H9 (cell line): ENCODE results near the gene LRRC74B. TPM values are rescaled to one million over a fixed set of nuclear protein-coding genes. Genes with fewer than 3 reads are reported as not detected.

Source experiments
- DNase-seq: peaks from one replicate; pipeline ENCODE4 v3.0.0-alpha.2; 2017
- H2AFZ ChIP-seq: one replicate; pipeline ENCODE4 v1.6.1; 2013; ENCODE audit warnings: mild to moderate bottlenecking, low read length, control low read depth, moderate library complexity
- H2AK5ac ChIP-seq: 2 replicates; pipeline ENCODE4 v1.6.1; 2013; ENCODE audit warnings: low read length, control low read depth, mixed read lengths; ENCODE audit not compliant: insufficient read length
- H2BK120ac ChIP-seq: one replicate; pipeline ENCODE4 v1.6.1; 2013; ENCODE audit warnings: low read depth, mild to moderate bottlenecking, low read length, control low read depth, inconsistent platforms; ENCODE audit not compliant: poor library complexity, severe bottlenecking
- H2BK12ac ChIP-seq: 2 replicates; pipeline ENCODE4 v1.6.1; 2013; ENCODE audit warnings: low read length, control low read depth, mixed read lengths, low read depth; ENCODE audit not compliant: insufficient read length
- H2BK15ac ChIP-seq: 2 replicates; pipeline ENCODE4 v1.6.1; 2013; ENCODE audit warnings: low read depth, low read length, control low read depth
- H2BK20ac ChIP-seq: one replicate; pipeline ENCODE4 v1.6.1; 2013; ENCODE audit warnings: low read depth, mild to moderate bottlenecking, low read length, control low read depth, inconsistent platforms; ENCODE audit not compliant: poor library complexity, severe bottlenecking
- H2BK5ac ChIP-seq: 2 replicates; pipeline ENCODE4 v1.6.1; 2013; ENCODE audit warnings: low read length, control low read depth, mixed read lengths; ENCODE audit not compliant: insufficient read length
- H3K14ac ChIP-seq: 2 replicates; pipeline ENCODE4 v1.6.1; 2013; ENCODE audit warnings: low read length, control low read depth; ENCODE audit not compliant: insufficient read depth
- H3K18ac ChIP-seq: 2 replicates; pipeline ENCODE4 v1.6.1; 2013; ENCODE audit warnings: low read depth, mild to moderate bottlenecking, mixed read lengths, low read length, control low read depth; ENCODE audit not compliant: insufficient read length
- H3K23ac ChIP-seq: 2 replicates; pipeline ENCODE4 v1.6.1; 2013; ENCODE audit warnings: low read length, control low read depth, mixed read lengths, low read depth; ENCODE audit not compliant: insufficient read length
- H3K23me2 ChIP-seq: 2 replicates; pipeline ENCODE4 v1.6.1; 2013; ENCODE audit warnings: low read depth, mild to moderate bottlenecking, mixed read lengths, low read length, control low read depth; ENCODE audit not compliant: insufficient read length, poor library complexity, severe bottlenecking
- H3K27ac ChIP-seq: 2 replicates; pipeline ENCODE4 v1.5.1; 2013; ENCODE audit warnings: low read length, control low read depth, mixed read lengths, low read depth; ENCODE audit not compliant: insufficient read length
- H3K27me3 ChIP-seq: 2 replicates; pipeline ENCODE4 v1.6.1; 2013; ENCODE audit warnings: low read length, control low read depth, inconsistent platforms; ENCODE audit not compliant: insufficient read depth
- H3K4ac ChIP-seq: 2 replicates; pipeline ENCODE4 v1.6.1; 2013; ENCODE audit warnings: low read depth, mild to moderate bottlenecking, control low read depth, inconsistent platforms, low read length, moderate library complexity
- H3K4me1 ChIP-seq: 2 replicates; pipeline ENCODE4 v1.6.1; 2013; ENCODE audit warnings: low read length, control low read depth, inconsistent platforms; ENCODE audit not compliant: insufficient read depth
- H3K4me2 ChIP-seq: 2 replicates; pipeline ENCODE4 v1.6.1; 2013; ENCODE audit warnings: low read length, control low read depth, mixed read lengths; ENCODE audit not compliant: insufficient read length, insufficient read depth
- H3K56ac ChIP-seq: 2 replicates; pipeline ENCODE4 v1.6.1; 2013; ENCODE audit warnings: low read depth, mild to moderate bottlenecking, mixed read lengths, low read length, control low read depth; ENCODE audit not compliant: insufficient read length
- H3K79me1 ChIP-seq: 2 replicates; pipeline ENCODE4 v1.6.1; 2013; ENCODE audit warnings: low read depth, mild to moderate bottlenecking, moderate library complexity, low read length, control low read depth, inconsistent platforms; ENCODE audit not compliant: insufficient read depth, poor library complexity, severe bottlenecking
- H3K79me2 ChIP-seq: 2 replicates; pipeline ENCODE4 v1.6.1; 2013; ENCODE audit warnings: low read length, control low read depth, inconsistent platforms; ENCODE audit not compliant: insufficient read depth
- H3K9ac ChIP-seq: 2 replicates; pipeline ENCODE4 v1.6.1; 2013; ENCODE audit warnings: low read length, control low read depth, mixed read lengths; ENCODE audit not compliant: insufficient read length; ENCODE audit errors: extremely low read depth
- H3K9me3 ChIP-seq: one replicate; pipeline ENCODE4 v1.6.1; 2013; ENCODE audit warnings: low read depth, low read length, inconsistent platforms; ENCODE audit not compliant: control insufficient read depth
- H3T11ph ChIP-seq: one replicate; pipeline ENCODE4 v1.6.1; 2013; ENCODE audit warnings: mild to moderate bottlenecking, low read length, control low read depth, inconsistent platforms
- H4K20me1 ChIP-seq: one replicate; pipeline ENCODE4 v1.6.1; 2013; ENCODE audit not compliant: control insufficient read depth, insufficient read length, insufficient read depth
- H4K5ac ChIP-seq: 2 replicates; pipeline ENCODE4 v1.6.1; 2013; ENCODE audit warnings: low read depth, mild to moderate bottlenecking, mixed read lengths, low read length, control low read depth; ENCODE audit not compliant: insufficient read length
- H4K8ac ChIP-seq: replicated peaks from 2 replicates; pipeline ENCODE4 v1.6.1; 2013; ENCODE audit warnings: low read length, control low read depth, mixed read lengths, low read depth; ENCODE audit not compliant: insufficient read length
- H4K91ac ChIP-seq: 2 replicates; pipeline ENCODE4 v1.6.1; 2013; ENCODE audit warnings: low read depth, mild to moderate bottlenecking, moderate library complexity, mixed read lengths, low read length, control low read depth; ENCODE audit not compliant: insufficient read length
- H3K27ac Mint-ChIP-seq, 3 experiments: 2 replicates in 2 of 3; 3 replicates in 1 of 3; pipeline ENCODE4 v1.8.0; 2020 to 2021; ENCODE audit warnings: mixed read lengths in 3 of 3, mild to moderate bottlenecking in 1 of 3, moderate library complexity in 1 of 3
- H3K27me3 Mint-ChIP-seq: 2 replicates; pipeline ENCODE4 v1.8.0; 2021; ENCODE audit warnings: low read depth, mild to moderate bottlenecking, moderate library complexity, mixed read lengths
- H3K36me3 Mint-ChIP-seq, 3 experiments: 2 replicates in 2 of 3; 3 replicates in 1 of 3; pipeline ENCODE4 v1.8.0; 2020 to 2021; ENCODE audit warnings: low read depth in 3 of 3, mixed read lengths in 3 of 3; ENCODE audit not compliant: insufficient read depth in 1 of 3
- H3K4me1 Mint-ChIP-seq, 2 experiments: 2 replicates each; pipeline ENCODE4 v1.8.0; 2020; ENCODE audit warnings: mixed read lengths in 2 of 2
- H3K4me3 Mint-ChIP-seq, 2 experiments: 2 replicates in 1 of 2; 3 replicates in 1 of 2; pipeline ENCODE4 v1.8.0; 2020 to 2021; ENCODE audit warnings: mild to moderate bottlenecking in 2 of 2, mixed read lengths in 2 of 2, moderate library complexity in 1 of 2
- H3K9me3 Mint-ChIP-seq, 2 experiments: 2 replicates in 1 of 2; 3 replicates in 1 of 2; pipeline ENCODE4 v1.8.0; 2020; ENCODE audit warnings: mild to moderate bottlenecking in 2 of 2, mixed read lengths in 2 of 2, moderate library complexity in 1 of 2
- WGBS: extraction: QIAGEN DNeasy Blood & Tissue Kit; methylation state at CpG from one replicate; pipeline ENCODE4 v1.1.7; 2013; ENCODE audit warnings: missing lambda C conversion rate, low lambda C conversion rate, mixed read lengths; ENCODE audit not compliant: insufficient read length; ENCODE audit errors: extremely low coverage; 5-methylcytosine and 5-hydroxymethylcytosine counted together
- total RNA-seq: library from RNA; stranded (reverse); gene quantifications from 2 replicates; pipeline ENCODE4 v1.2.1, GENCODE V29; 2021
- TF ChIP-seq, protein P1 (sequence below): fragments of 200-600 bp; sonication (generic); conservative IDR thresholded peaks from 3 replicates; pipeline ENCODE4 v1.8.0; 2021; ENCODE audit warnings: antibody characterized with exemption, mild to moderate bottlenecking

LRRC74B gene
- total RNA-seq, 1 experiment from 2014 or later: not detected

- Mint-ChIP-seq H3K9me3 (peaks cover 0 to 2% of the 10 kb centered on the region in 2 experiments; a peak in 1 of 5 replicates), H3K4me3 (no peak overlapping the region), H3K4me1 (no peaks in the 10 kb centered on the region), H3K27ac (no peak overlapping the region), H3K36me3 (no peaks in the 10 kb centered on the region; a peak in 1 of 7 replicates), H3K27me3 (peaks cover 17% of the 10 kb centered on the region)
- H3K56ac ChIP-seq: no peak overlapping the region
- no peak overlapping the region; the same call in 1 of the 2 replicates for H3K14ac ChIP-seq
- no peak for DNase-seq
- H4K5ac ChIP-seq: no peak overlapping the region
- H2AFZ ChIP-seq: no peak overlapping the region
- no peaks in the 10 kb centered on the region for H3K9me3 ChIP-seq
- no peaks in the 10 kb centered on the region for H3K79me2 ChIP-seq
- no peak overlapping the region for H3K4me2 ChIP-seq
- no peak overlapping the region for H2BK20ac ChIP-seq
- H3K23ac ChIP-seq: no peak overlapping the region
- H3K4ac ChIP-seq: no peak overlapping the region
- H3K23me2 ChIP-seq: no peaks in the 10 kb centered on the region
- H4K8ac ChIP-seq: no peak overlapping the region
- no peak overlapping the region for H4K91ac ChIP-seq
- TF ChIP-seq, protein P1, sequence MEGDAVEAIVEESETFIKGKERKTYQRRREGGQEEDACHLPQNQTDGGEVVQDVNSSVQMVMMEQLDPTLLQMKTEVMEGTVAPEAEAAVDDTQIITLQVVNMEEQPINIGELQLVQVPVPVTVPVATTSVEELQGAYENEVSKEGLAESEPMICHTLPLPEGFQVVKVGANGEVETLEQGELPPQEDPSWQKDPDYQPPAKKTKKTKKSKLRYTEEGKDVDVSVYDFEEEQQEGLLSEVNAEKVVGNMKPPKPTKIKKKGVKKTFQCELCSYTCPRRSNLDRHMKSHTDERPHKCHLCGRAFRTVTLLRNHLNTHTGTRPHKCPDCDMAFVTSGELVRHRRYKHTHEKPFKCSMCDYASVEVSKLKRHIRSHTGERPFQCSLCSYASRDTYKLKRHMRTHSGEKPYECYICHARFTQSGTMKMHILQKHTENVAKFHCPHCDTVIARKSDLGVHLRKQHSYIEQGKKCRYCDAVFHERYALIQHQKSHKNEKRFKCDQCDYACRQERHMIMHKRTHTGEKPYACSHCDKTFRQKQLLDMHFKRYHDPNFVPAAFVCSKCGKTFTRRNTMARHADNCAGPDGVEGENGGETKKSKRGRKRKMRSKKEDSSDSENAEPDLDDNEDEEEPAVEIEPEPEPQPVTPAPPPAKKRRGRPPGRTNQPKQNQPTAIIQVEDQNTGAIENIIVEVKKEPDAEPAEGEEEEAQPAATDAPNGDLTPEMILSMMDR: no peak
- no peak overlapping the region for H2BK120ac ChIP-seq
- no peak overlapping the region for H2BK12ac ChIP-seq
- H4K20me1 ChIP-seq: no peaks in the 10 kb centered on the region
- no CpG with 5 or more reads among the region's 12 CpGs for WGBS
- H3K18ac ChIP-seq: no peak overlapping the region
- no peak overlapping the region for H3T11ph ChIP-seq
- no peaks in the 10 kb centered on the region for H3K79me1 ChIP-seq
- H2BK15ac ChIP-seq: no peak overlapping the region
- no peaks in the 10 kb centered on the region for H3K27me3 ChIP-seq
- H2AK5ac ChIP-seq: no peak overlapping the region
- no peak overlapping the region for H3K9ac ChIP-seq
- H3K4me1 ChIP-seq: no peaks in the 10 kb centered on the region
- H3K27ac ChIP-seq: no peak overlapping the region
- no peak overlapping the region for H2BK5ac ChIP-seq
Measured at GRCh38 chr22:21067901-21068680, 22.3 kb downstream of the LRRC74B start.
